OCI-LY1 (cell line): Measurements from ENCODE around the gene MYCBP2.

Source experiments
- H2AFZ ChIP-seq: fragments of 200-600 bp; sonication (generic), shearing (Covaris generic); 2 replicates; pipeline ENCODE4 v1.6.0; 2014; ENCODE audit warnings: antibody characterized with exemption, mild to moderate bottlenecking, low read length
- H3F3A ChIP-seq: fragments of 200-600 bp; sonication (generic), shearing (Covaris generic); 2 replicates; pipeline ENCODE4 v1.6.0; 2014; ENCODE audit warnings: mild to moderate bottlenecking, antibody characterized with exemption, low read length, moderate library complexity; ENCODE audit not compliant: insufficient read depth
- H3K27ac ChIP-seq: fragments of 200-600 bp; sonication (generic); 2 replicates; pipeline ENCODE4 v1.5.1; 2014; ENCODE audit warnings: low read length, mixed run types, mild to moderate bottlenecking, low read depth; ENCODE audit not compliant: poor library complexity, severe bottlenecking
- H3K27me3 ChIP-seq: fragments of 200-600 bp; sonication (generic); 2 replicates; pipeline ENCODE4 v1.6.0; 2014; ENCODE audit warnings: antibody characterized with exemption, mild to moderate bottlenecking, low read length, moderate library complexity; ENCODE audit not compliant: insufficient read depth
- H3K36me3 ChIP-seq: fragments of 200-600 bp; sonication (generic); 2 replicates; pipeline ENCODE4 v1.6.1; 2014; ENCODE audit warnings: mild to moderate bottlenecking, antibody characterized with exemption, low read length, moderate library complexity, mixed read lengths; ENCODE audit not compliant: insufficient read depth
- H3K4me1 ChIP-seq: fragments of 200-600 bp; sonication (generic); 2 replicates; pipeline ENCODE4 v1.5.1; 2014; ENCODE audit warnings: mild to moderate bottlenecking, low read length, moderate library complexity; ENCODE audit not compliant: insufficient read depth, severe bottlenecking
- H3K4me2 ChIP-seq: fragments of 200-600 bp; sonication (generic), shearing (Covaris generic); 2 replicates; pipeline ENCODE4 v1.6.1; 2014; ENCODE audit warnings: low read length
- H3K4me3 ChIP-seq: fragments of 200-600 bp; sonication (generic); 2 replicates; pipeline ENCODE4 v1.5.1; 2014; ENCODE audit warnings: low read length, low read depth, mild to moderate bottlenecking, mixed read lengths; ENCODE audit not compliant: poor library complexity, severe bottlenecking
- H3K79me2 ChIP-seq: fragments of 200-600 bp; shearing (Covaris generic); 2 replicates; pipeline ENCODE4 v1.6.1; 2016; ENCODE audit warnings: mixed run types, low read length, mixed read lengths; ENCODE audit not compliant: insufficient read depth
- H3K9ac ChIP-seq: fragments of 200-600 bp; sonication (generic), shearing (Covaris generic); 2 replicates; pipeline ENCODE4 v1.6.1; 2014; ENCODE audit warnings: mild to moderate bottlenecking, low read length, mixed read lengths
- H3K9me2 ChIP-seq: fragments of 200-600 bp; sonication (generic), shearing (Covaris generic); 2 replicates; pipeline ENCODE4 v1.6.1; 2014; ENCODE audit warnings: low read depth, mild to moderate bottlenecking, low read length, mixed read lengths
- H3K9me3 ChIP-seq: fragments of 200-600 bp; shearing (Covaris generic); 2 replicates; pipeline ENCODE4 v1.6.1; 2014; ENCODE audit warnings: low read length, mixed read lengths
- H4K20me1 ChIP-seq: fragments of 200-600 bp; sonication (generic), shearing (Covaris generic); 2 replicates; pipeline ENCODE4 v1.6.0; 2016; ENCODE audit warnings: mild to moderate bottlenecking, low read length; ENCODE audit not compliant: insufficient read depth
- EZH2 ChIP-seq: fragments of 200-600 bp; sonication (generic), shearing (Covaris generic); IDR thresholded peaks from 2 replicates; pipeline ENCODE4 v1.8.0; 2017; ENCODE audit warnings: borderline replicate concordance, mixed run types, mild to moderate bottlenecking, antibody characterized with exemption, low read length, moderate library complexity, mixed read lengths
- TF ChIP-seq, protein P1 (sequence below): fragments of 200-600 bp; sonication (generic), shearing (Covaris generic); IDR thresholded peaks from 2 replicates; pipeline ENCODE4 v1.5.1; 2017; ENCODE audit warnings: mild to moderate bottlenecking, antibody characterized with exemption, low read length, moderate library complexity, mixed read lengths

Gene MYCBP2

DNA sequence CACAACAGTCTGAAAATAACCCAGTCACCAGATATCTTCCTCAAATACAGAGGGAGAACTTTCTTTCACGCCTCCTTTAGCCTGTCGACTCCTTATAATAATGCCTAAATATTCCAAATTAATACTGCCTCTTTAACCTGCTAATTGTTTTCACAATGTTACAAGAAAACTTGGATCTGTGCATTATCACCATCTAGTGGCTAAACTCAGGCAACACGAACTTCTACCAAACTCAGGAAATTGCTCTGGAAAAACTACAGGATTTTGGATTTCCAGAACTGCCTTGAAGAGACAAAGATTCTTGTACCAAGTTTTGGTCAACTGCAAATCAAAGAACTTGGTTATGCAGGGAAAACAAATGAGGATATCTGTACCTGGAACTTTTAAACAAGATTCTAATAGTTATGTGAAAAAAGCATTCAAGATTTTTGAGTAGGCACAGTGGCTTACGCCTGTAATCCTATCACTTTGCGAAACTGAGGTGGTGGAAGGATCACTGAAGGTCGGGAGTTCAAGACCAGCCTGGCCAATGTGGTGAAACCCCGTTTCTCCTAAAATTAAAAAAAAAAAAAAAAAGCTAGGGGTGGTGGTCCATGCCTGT, 324.2 kb downstream of the MYCBP2 start:
- TF ChIP-seq, protein P1, sequence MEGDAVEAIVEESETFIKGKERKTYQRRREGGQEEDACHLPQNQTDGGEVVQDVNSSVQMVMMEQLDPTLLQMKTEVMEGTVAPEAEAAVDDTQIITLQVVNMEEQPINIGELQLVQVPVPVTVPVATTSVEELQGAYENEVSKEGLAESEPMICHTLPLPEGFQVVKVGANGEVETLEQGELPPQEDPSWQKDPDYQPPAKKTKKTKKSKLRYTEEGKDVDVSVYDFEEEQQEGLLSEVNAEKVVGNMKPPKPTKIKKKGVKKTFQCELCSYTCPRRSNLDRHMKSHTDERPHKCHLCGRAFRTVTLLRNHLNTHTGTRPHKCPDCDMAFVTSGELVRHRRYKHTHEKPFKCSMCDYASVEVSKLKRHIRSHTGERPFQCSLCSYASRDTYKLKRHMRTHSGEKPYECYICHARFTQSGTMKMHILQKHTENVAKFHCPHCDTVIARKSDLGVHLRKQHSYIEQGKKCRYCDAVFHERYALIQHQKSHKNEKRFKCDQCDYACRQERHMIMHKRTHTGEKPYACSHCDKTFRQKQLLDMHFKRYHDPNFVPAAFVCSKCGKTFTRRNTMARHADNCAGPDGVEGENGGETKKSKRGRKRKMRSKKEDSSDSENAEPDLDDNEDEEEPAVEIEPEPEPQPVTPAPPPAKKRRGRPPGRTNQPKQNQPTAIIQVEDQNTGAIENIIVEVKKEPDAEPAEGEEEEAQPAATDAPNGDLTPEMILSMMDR: peak; percentile 76
- TF ChIP-seq EZH2: no peak
- Histone ChIP-seq H3K4me2 (no peak overlapping the region), H3K27me3 (no peaks in the 10 kb centered on the region), H3K36me3 (peaks cover 79% of the 10 kb centered on the region), H3K27ac (no peak overlapping the region), H3K4me1 (no peaks in the 10 kb centered on the region), H3K9ac (no peak overlapping the region), H3K79me2 (peaks cover 15% of the 10 kb centered on the region; the same call in 1 of the 2 replicates), H3F3A (no peaks in the 10 kb centered on the region), H4K20me1 (0 out of 2 replicates have a peak, but pooled peaks cover 3% of the 10 kb centered on the region), H3K4me3 (no peak overlapping the region), H2AFZ (no peak overlapping the region), H3K9me2 (no peaks in the 10 kb centered on the region), H3K9me3 (no peaks in the 10 kb centered on the region)

DNA sequence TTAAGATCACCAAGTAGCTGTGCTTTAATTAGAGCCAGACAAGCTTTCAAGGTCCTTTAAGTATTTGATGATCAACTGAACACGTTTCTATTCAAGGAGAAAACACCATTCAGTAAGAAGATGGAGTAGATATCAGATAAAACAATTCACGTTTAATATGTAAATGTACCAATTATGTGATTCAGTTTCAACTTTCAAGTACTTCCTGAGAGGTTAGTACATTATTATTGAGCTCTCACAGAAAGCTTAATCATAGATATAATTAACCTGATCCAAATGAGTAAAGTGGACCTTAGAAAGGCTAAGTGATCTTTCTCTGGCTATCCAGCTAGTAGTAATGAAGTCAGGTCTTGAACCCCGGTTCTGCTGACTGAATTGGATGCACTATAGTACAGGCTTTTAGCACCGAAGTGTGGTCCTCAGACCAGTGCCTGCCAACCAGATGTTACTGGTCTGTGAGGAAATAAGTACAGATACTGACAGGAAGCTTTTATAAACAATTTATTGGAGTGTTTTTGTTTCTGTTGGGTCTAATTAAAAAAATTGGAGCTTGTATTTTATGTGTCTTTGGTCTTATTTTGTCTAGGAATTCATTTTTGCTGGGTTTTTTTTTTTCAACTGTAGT, 324.8 kb downstream of the MYCBP2 start:
- H3K4me1 ChIP-seq: no peaks in the 10 kb centered on the region
- no peak overlapping the region for H3K27ac ChIP-seq
- no peak overlapping the region for H2AFZ ChIP-seq
- peaks cover 15% of the 10 kb centered on the region; the same call in 1 of the 2 replicates for H3K79me2 ChIP-seq
- TF ChIP-seq, protein P1: no peak
- no peak for TF ChIP-seq EZH2
- H3K9me2 ChIP-seq: no peaks in the 10 kb centered on the region
- peaks cover 75% of the 10 kb centered on the region for H3K36me3 ChIP-seq
- no peaks in the 10 kb centered on the region for H3K9me3 ChIP-seq
- no peak overlapping the region for H3K4me2 ChIP-seq
- H3K27me3 ChIP-seq: no peaks in the 10 kb centered on the region
- no peak overlapping the region for H3K4me3 ChIP-seq
- no peaks in the 10 kb centered on the region for H3F3A ChIP-seq
- no peak overlapping the region for H3K9ac ChIP-seq
- 0 out of 2 replicates have a peak, but pooled peaks cover 3% of the 10 kb centered on the region for H4K20me1 ChIP-seq

DNA sequence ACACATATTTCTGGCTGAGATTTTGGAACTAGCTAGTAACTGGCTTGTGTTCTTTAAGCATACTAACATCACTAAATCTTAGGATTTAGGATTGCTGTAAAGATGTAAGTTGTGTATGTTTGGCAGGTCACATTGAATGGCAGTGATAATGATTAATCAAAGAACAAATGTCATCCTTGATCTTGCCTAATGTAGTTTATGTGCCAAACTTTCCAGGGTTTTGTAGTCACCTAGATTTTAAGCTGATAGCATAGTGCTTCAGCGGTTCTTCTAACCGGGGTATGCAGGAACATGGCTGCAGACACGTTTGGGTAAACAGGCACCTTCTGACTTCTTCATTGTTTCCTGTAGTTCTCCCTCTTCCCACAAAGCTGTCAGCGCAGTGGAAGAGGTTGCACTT, 325.4 kb downstream of the MYCBP2 start:
- Histone ChIP-seq H3F3A (no peaks in the 10 kb centered on the region), H3K27ac (no peak overlapping the region), H3K9me3 (no peaks in the 10 kb centered on the region), H3K9ac (no peak overlapping the region), H3K9me2 (no peaks in the 10 kb centered on the region), H2AFZ (no peak overlapping the region), H4K20me1 (0 out of 2 replicates have a peak, but pooled peaks cover 3% of the 10 kb centered on the region), H3K27me3 (no peaks in the 10 kb centered on the region), H3K4me1 (no peaks in the 10 kb centered on the region), H3K4me3 (no peak overlapping the region), H3K4me2 (no peak overlapping the region), H3K79me2 (peaks cover 12% of the 10 kb centered on the region; the same call in 1 of the 2 replicates), H3K36me3 (peaks cover 75% of the 10 kb centered on the region)
- no peak for TF ChIP-seq EZH2
- TF ChIP-seq, protein P1: no peak
